ENCODE results near the gene LRP1B. TPM values are rescaled to one million over a fixed set of nuclear protein-coding genes. Genes with fewer than 3 reads are reported as not detected.

Gene LRP1B
- total RNA-seq, 1 experiment from 2014 or later = 0.17 TPM

- Histone ChIP-seq H3K36me3 (replicated peaks; ENCODE audit: control insufficient read depth, insufficient read depth, low read length) (no peaks in the 10 kb centered on the region), H3K4me3 (ENCODE audit: insufficient read depth, low read depth, low read length) (no peak overlapping the region), H3K27me3 (ENCODE audit: control insufficient read depth, insufficient read depth, low read length) (peaks cover 14% of the 10 kb centered on the region)
- DNase-seq = no peak
These were observed 4.1 kb upstream of the LRP1B start for GRCh38 chr2:142134911-142135310.

DNA sequence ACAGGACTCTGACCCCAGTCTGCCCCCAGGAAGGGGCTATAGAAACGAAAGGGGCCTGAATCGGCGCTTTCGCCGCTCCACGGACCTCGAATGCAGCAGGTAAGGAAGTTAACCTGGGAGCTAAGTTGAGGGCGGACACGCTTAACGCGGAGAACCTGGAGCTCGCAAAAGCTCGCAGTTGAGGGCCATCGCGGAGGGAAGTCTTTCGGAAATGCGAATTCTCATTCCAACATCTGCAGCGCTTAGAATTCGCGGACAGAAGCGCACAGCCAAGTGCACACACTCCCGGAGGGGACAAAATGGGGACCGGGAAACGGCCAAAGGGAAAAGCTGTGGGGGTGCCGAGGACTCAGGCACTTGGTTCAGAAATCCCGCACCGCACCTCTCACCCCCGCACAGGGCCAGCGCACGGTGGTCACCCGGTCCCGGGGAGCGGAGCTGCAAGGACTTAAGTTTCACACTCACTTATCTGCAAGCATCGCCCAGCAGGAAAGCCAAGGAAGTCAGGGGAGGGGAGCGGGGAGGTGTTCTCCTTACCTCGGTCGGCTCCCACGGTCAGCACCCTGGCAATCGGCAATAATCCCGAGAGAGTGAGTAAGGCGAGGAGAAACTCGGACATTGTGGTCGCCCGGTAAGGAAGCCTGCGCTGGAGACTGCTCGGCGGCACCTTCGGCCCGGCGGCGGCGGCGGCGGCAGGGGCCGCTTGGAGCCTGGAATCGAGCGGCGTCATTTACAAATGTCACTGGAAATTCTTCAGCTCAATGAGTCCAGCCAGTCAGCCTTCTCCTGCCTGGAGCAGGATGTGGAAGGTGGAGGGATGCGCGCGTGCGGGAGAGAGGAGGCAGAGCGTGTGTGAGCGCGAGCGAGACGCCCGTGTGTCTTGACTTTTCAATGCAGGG lies 456 bp downstream of the LRP1B start:
- Histone ChIP-seq H3K27me3 (ENCODE audit: control insufficient read depth, insufficient read depth, low read length) (peaks cover 26% of the 10 kb centered on the region), H3K36me3 (replicated peaks; ENCODE audit: control insufficient read depth, insufficient read depth, low read length) (no peaks in the 10 kb centered on the region), H3K4me3 (ENCODE audit: insufficient read depth, low read depth, low read length) (peak overlapping the region; percentile 64)
- peak; percentile 39 for DNase-seq

DNA sequence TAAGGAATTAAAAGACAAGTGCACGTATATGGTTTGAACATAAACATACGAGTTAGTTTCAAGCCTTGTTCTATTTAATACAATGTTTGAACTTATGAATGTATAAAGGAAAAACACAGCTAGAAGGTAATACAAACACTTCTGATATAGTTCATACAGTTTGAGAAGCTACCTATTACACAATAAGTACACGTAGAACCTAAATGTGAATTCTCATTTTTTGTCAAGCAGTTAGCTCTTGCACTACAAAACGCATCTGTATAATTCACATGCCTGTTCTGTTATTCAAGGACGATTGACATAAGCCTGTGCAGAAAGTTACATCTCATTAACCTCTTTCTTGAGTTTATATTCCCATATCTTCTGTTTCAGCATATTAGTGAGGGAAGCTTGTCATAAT lies 2.7 kb downstream of the LRP1B start:
- Histone ChIP-seq H3K4me3 (ENCODE audit: insufficient read depth, low read depth, low read length) (no peak overlapping the region), H3K27me3 (ENCODE audit: control insufficient read depth, insufficient read depth, low read length) (peaks cover 26% of the 10 kb centered on the region), H3K36me3 (replicated peaks; ENCODE audit: control insufficient read depth, insufficient read depth, low read length) (no peaks in the 10 kb centered on the region)
- no peak for DNase-seq

DNA sequence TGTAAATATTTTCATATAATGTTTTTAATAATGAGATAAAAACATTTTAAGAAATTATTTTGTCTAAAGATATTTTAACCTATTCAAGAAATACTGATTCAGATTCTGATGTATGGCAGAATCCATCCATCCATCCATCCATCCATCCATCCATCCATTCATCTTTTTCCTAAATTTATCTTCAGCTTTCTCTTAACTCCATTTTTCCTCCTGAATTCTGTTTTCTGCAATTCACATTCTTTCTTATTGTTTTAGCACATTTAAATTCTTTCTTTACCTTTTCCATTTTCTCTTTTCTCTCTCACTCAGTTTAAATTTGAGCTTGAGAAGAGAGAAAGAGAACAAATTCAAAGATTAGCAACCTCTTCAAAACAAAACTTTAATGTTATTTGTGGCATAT lies 3.6 kb downstream of the LRP1B start:
- DNase-seq = no peak
- Histone ChIP-seq H3K36me3 (replicated peaks; ENCODE audit: control insufficient read depth, insufficient read depth, low read length) (no peaks in the 10 kb centered on the region), H3K4me3 (ENCODE audit: insufficient read depth, low read depth, low read length) (no peak overlapping the region), H3K27me3 (ENCODE audit: control insufficient read depth, insufficient read depth, low read length) (peaks cover 26% of the 10 kb centered on the region)

DNA sequence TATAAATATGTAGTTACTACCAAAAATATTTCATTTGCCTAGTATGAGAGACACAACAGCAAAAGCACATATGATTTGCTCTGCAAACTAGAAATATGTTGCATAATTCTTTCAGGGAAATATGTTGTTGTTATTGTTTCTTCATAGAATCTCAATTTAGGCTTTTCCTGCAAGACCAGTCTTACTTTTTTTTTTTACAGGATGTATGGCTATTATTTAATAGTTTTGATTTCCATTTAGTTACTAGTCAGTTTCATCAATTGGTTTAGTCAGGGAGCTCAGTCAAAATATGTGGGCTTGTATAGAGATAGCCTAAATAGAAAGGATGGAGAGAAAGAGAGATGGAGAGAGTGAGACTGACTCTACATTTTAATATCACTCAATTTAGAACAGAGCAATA lies 6.1 kb downstream of the LRP1B start:
- Histone ChIP-seq H3K36me3 (replicated peaks; ENCODE audit: control insufficient read depth, insufficient read depth, low read length) (no peaks in the 10 kb centered on the region), H3K4me3 (ENCODE audit: insufficient read depth, low read depth, low read length) (no peak overlapping the region), H3K27me3 (ENCODE audit: control insufficient read depth, insufficient read depth, low read length) (peaks cover 10% of the 10 kb centered on the region)
- DNase-seq = no peak

DNA sequence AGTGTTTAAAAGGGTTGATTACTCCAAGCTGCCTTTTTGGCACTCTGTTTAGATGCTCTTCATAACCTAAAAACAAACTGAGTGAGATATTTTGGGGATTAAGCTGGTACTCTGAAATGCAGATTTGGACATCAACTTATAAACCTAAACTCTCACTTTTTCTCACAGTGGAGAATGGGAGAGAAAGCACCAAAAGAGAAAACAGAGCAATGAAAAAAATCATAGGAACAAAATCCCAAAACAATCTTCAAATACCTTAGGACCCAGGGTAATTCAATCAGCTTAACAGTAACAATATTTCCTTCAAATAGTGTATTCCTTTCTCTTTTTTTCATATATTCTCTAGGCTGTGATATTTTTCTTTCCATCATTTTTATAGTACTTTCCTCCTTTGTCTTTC lies 11.5 kb downstream of the LRP1B start:
- Histone ChIP-seq H3K36me3 (replicated peaks; ENCODE audit: control insufficient read depth, insufficient read depth, low read length) (no peaks in the 10 kb centered on the region), H3K27me3 (ENCODE audit: control insufficient read depth, insufficient read depth, low read length) (no peaks in the 10 kb centered on the region), H3K4me3 (ENCODE audit: insufficient read depth, low read depth, low read length) (no peak overlapping the region)
- no peak for DNase-seq

DNA sequence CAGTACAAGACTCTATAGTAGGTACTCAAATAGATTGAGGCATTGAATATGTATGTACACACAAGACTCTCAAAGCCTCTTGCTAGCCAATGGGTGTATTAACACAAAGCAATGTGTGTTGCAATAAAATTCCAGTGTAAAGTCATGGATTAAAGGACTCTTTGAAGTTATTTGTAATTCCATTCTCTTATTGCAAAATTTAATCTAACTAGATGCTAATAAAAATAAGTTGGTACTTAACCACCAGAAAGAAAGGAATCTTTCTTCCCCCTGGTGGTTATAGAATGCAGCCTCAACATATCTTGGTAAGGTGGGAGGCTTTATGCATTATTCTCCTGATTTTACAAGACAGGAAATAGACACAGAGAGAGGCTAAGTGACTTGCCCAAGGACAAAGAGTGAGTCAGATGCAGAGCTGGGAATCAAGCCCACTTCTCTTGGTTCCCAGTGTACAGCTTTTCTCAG lies 18.0 kb downstream of the LRP1B start:
- Histone ChIP-seq H3K4me3 (ENCODE audit: insufficient read depth, low read depth, low read length) (no peak overlapping the region), H3K27me3 (ENCODE audit: control insufficient read depth, insufficient read depth, low read length) (no peaks in the 10 kb centered on the region), H3K36me3 (replicated peaks; ENCODE audit: control insufficient read depth, insufficient read depth, low read length) (no peaks in the 10 kb centered on the region)
- no peak for DNase-seq

- DNase-seq = no peak
- H3K36me3 ChIP-seq (replicated peaks; ENCODE audit: control insufficient read depth, insufficient read depth, low read length) = no peaks in the 10 kb centered on the region
- no peaks in the 10 kb centered on the region for H3K27me3 ChIP-seq (ENCODE audit: control insufficient read depth, insufficient read depth, low read length)
- H3K4me3 ChIP-seq (ENCODE audit: insufficient read depth, low read depth, low read length) = no peak overlapping the region
These were observed 26.6 kb downstream of the LRP1B start for GRCh38 chr2:142104134-142104758.

- Histone ChIP-seq H3K27me3 (ENCODE audit: control insufficient read depth, insufficient read depth, low read length) (no peaks in the 10 kb centered on the region), H3K36me3 (replicated peaks; ENCODE audit: control insufficient read depth, insufficient read depth, low read length) (no peaks in the 10 kb centered on the region), H3K4me3 (ENCODE audit: insufficient read depth, low read depth, low read length) (no peak overlapping the region)
- DNase-seq = no peak
These were observed 29.8 kb downstream of the LRP1B start for GRCh38 chr2:142100970-142101369.

- no peaks in the 10 kb centered on the region for H3K27me3 ChIP-seq (ENCODE audit: control insufficient read depth, insufficient read depth, low read length)
- no peak for DNase-seq
- no peaks in the 10 kb centered on the region for H3K36me3 ChIP-seq (replicated peaks; ENCODE audit: control insufficient read depth, insufficient read depth, low read length)
- H3K4me3 ChIP-seq (ENCODE audit: insufficient read depth, low read depth, low read length) = no peak overlapping the region
These were observed 30.5 kb downstream of the LRP1B start for GRCh38 chr2:142100139-142100873.

GRCh38 chr2:142097711-142098110 lies 33.1 kb downstream of the LRP1B start:
- Histone ChIP-seq H3K36me3 (replicated peaks; ENCODE audit: control insufficient read depth, insufficient read depth, low read length) (no peaks in the 10 kb centered on the region), H3K4me3 (ENCODE audit: insufficient read depth, low read depth, low read length) (no peak overlapping the region), H3K27me3 (ENCODE audit: control insufficient read depth, insufficient read depth, low read length) (no peaks in the 10 kb centered on the region)
- DNase-seq = no peak

DNA sequence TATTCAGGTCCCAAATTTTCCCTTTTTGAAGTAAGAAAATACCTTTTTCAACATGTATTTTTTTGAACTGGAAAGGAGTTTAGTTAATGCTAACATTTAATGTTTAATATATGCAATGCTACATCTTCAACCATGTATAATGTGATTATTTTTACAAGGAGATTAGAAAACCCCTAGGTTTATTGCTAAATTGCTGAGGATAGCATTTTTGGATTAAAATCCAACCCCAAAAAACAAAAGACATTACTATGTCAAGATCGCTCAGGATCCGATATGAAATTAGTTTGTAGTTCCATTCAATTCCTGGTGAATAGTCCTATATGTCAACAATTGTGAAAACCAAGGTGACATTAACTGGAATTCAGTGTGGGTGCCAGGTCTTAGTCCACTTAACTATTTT lies 35.2 kb downstream of the LRP1B start:
- no peaks in the 10 kb centered on the region for H3K27me3 ChIP-seq (ENCODE audit: control insufficient read depth, insufficient read depth, low read length)
- no peak for DNase-seq
- H3K4me3 ChIP-seq (ENCODE audit: insufficient read depth, low read depth, low read length) = no peak overlapping the region

DNA sequence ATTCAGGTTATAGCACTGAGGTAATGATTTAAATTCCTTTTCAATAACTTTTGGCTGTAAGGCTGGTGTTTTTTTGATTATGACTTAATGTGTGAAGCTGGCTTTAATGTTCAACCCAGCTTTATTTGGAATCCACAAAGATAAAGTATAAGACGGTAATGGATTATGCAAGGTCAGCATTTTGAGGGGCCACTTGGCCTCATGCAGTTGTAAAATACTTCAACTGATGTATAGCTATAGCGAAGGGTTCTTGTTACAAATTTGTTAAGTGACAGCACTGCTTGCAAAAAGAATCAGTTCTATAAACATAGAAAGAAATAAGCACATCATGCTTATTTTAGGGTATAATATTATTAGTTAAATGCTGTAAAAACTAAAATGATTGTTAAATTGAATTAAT lies 36.6 kb downstream of the LRP1B start:
- DNase-seq = no peak
- H3K4me3 ChIP-seq (ENCODE audit: insufficient read depth, low read depth, low read length) = no peak overlapping the region
- no peaks in the 10 kb centered on the region for H3K27me3 ChIP-seq (ENCODE audit: control insufficient read depth, insufficient read depth, low read length)
- H3K36me3 ChIP-seq (replicated peaks; ENCODE audit: control insufficient read depth, insufficient read depth, low read length) = no peaks in the 10 kb centered on the region

More for the DNA sequence above, 35.2 kb downstream of the LRP1B start:
- H3K36me3 ChIP-seq (replicated peaks; ENCODE audit: control insufficient read depth, insufficient read depth, low read length) = no peaks in the 10 kb centered on the region

GRCh38 chr2:142088058-142088568 lies 42.7 kb downstream of the LRP1B start:
- Histone ChIP-seq H3K27me3 (ENCODE audit: control insufficient read depth, insufficient read depth, low read length) (no peaks in the 10 kb centered on the region), H3K36me3 (replicated peaks; ENCODE audit: control insufficient read depth, insufficient read depth, low read length) (no peaks in the 10 kb centered on the region), H3K4me3 (ENCODE audit: insufficient read depth, low read depth, low read length) (no peak overlapping the region)
- DNase-seq = no peak

All from H7 (cell line).